BE2C (cell line): ENCODE data around the gene PDGFRB.

ENCODE experiments used
- DNase-seq: peaks from one replicate; pipeline ENCODE4 v3.0.0-alpha.2; 2020
- H3K27me3 ChIP-seq: fragments of 250-450 bp; sonication (Bioruptor Pico); 2 replicates; pipeline ENCODE4 v1.5.1; 2020; ENCODE audit warnings: mild to moderate bottlenecking
- H3K36me3 ChIP-seq: fragments of 250-450 bp; sonication (Bioruptor Pico); 2 replicates; pipeline ENCODE4 v1.5.1; 2020; ENCODE audit warnings: mild to moderate bottlenecking
- H3K4me1 ChIP-seq: fragments of 250-450 bp; sonication (Bioruptor Pico); 2 replicates; pipeline ENCODE4 v1.5.1; 2020
- H3K4me3 ChIP-seq: 2 replicates; pipeline ENCODE4 v1.5.1; 2011; ENCODE audit warnings: low read depth, low read length
- H3K9me3 ChIP-seq: fragments of 250-450 bp; sonication (Bioruptor Pico); 2 replicates; pipeline ENCODE4 v1.5.1; 2020
- CTCF ChIP-seq: IDR thresholded peaks from 2 replicates; pipeline ENCODE4 v1.5.1; 2012; ENCODE audit warnings: mild to moderate bottlenecking, low read depth, low read length

The PDGFRB gene

GRCh38 chr5:150189326-150189725 is 33.7 kb upstream of the PDGFRB start:
- Histone ChIP-seq H3K27me3 (peaks cover 18% of the 10 kb centered on the region), H3K9me3 (no peaks in the 10 kb centered on the region), H3K36me3 (no peaks in the 10 kb centered on the region), H3K4me3 (no peak overlapping the region), H3K4me1 (no peaks in the 10 kb centered on the region)
- TF ChIP-seq CTCF, result no peak
- DNase-seq, result no peak

- H3K4me3 ChIP-seq, result no peak overlapping the region
- peaks cover 18% of the 10 kb centered on the region for H3K27me3 ChIP-seq
- no peak for TF ChIP-seq CTCF
- no peaks in the 10 kb centered on the region for H3K4me1 ChIP-seq
- DNase-seq, result no peak
- H3K9me3 ChIP-seq, result no peaks in the 10 kb centered on the region
- H3K36me3 ChIP-seq, result no peaks in the 10 kb centered on the region
These were observed 32.6 kb upstream of the PDGFRB start for GRCh38 chr5:150188146-150188842.

GRCh38 chr5:150186897-150187296 is 31.3 kb upstream of the PDGFRB start:
- no peaks in the 10 kb centered on the region for H3K9me3 ChIP-seq
- no peaks in the 10 kb centered on the region for H3K36me3 ChIP-seq
- H3K27me3 ChIP-seq, result peaks cover 18% of the 10 kb centered on the region
- H3K4me1 ChIP-seq, result no peaks in the 10 kb centered on the region
- no peak overlapping the region for H3K4me3 ChIP-seq
- no peak for DNase-seq
- no peak for TF ChIP-seq CTCF

DNA sequence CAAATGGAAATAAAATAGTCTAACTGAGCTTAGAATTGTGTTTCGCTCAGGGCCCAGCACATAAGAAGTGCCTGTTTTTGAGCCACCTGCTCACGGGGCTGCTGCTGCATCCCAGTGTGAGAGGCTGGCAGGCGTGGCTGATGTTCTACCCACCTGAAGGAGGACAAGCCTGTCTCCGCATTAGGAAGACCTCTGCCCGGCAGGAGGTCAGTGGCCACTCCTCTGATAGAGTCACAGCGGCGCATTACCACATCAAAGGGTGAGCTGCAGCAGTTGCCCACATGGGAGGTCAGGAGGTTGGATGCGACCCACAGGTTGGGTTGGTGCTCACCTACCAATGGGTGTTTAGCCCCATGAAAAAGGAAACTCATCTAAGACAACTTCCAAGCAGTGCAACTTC is 30.5 kb upstream of the PDGFRB start:
- DNase-seq, result no peak
- no peak for TF ChIP-seq CTCF
- no peak overlapping the region for H3K4me3 ChIP-seq
- H3K36me3 ChIP-seq, result no peaks in the 10 kb centered on the region
- no peaks in the 10 kb centered on the region for H3K9me3 ChIP-seq
- H3K4me1 ChIP-seq, result no peaks in the 10 kb centered on the region
- H3K27me3 ChIP-seq, result peaks cover 18% of the 10 kb centered on the region

DNA sequence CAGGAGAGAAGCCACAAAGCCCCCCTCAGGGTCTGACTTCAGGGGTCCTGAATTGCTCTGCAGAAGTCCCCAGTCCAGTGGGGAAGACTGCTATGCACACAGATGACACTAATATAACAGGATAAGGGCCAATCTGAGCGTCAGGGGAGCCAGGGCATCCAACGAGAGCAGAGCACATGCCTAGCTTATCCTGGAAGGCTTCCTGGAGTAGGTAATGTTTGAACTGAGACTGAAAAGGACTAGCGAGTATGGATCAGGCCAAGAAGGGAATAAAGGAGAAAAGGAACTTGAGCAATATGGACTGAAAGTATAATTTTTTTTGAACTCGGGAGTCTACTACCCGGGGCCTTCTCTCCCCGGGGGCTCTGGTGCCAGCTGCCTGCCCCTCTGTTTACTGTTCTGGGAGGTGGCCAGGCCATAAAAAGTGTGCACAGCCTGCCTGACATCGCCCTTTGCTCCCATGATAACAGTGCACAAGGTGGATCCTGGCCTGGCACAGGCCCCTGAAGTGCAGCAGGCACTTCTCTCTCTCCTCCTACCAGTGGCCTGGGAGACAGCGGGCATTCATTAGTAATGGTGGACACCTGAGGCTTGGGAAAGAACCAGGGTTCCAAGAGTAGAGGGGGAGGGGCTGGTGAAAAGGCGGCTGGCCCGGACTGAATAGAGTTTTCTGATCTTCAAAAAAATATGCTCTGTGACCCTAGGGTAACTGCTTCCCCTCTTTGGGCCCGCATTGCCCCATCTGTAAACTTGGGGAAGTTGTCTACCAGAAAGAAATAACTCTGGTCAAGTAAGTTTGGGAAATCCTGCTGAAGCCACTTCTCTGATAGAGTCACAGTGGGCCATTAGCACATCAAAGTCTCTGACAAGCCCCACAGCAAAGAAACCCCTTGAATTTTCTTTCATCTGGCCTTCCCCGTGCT is 29.6 kb upstream of the PDGFRB start:
- TF ChIP-seq CTCF, result no peak
- Histone ChIP-seq H3K4me3 (no peak overlapping the region), H3K9me3 (no peaks in the 10 kb centered on the region), H3K27me3 (peaks cover 12% of the 10 kb centered on the region), H3K36me3 (no peaks in the 10 kb centered on the region), H3K4me1 (no peaks in the 10 kb centered on the region)
- no peak for DNase-seq

- H3K36me3 ChIP-seq, result no peaks in the 10 kb centered on the region
- no peaks in the 10 kb centered on the region for H3K4me1 ChIP-seq
- no peak for TF ChIP-seq CTCF
- no peaks in the 10 kb centered on the region; the same call in 1 of the 2 replicates for H3K27me3 ChIP-seq
- H3K4me3 ChIP-seq, result no peak overlapping the region
- no peaks in the 10 kb centered on the region for H3K9me3 ChIP-seq
- DNase-seq, result no peak
These were observed 28.4 kb upstream of the PDGFRB start for GRCh38 chr5:150184006-150184405.
